ENCODE data around the gene IER3. TPM values are rescaled to one million over a fixed set of nuclear protein-coding genes. Genes with fewer than 3 reads are reported as not detected.
A peak's percentile ranks its signal among the peaks of the same experiment; 100 is the strongest.

Gene IER3
- total and polyA plus RNA-seq, 9 of the 15 experiments (the other 6 are each of a cell fraction or from before 2014, with no cell fraction given), result 1.5 to 30.0 (median 11.5) TPM

GRCh38 chr6:30725713-30726505 lies 18.4 kb downstream of the IER3 start (continued):
- TF ChIP-seq E2F1 (CRISPR knock-in tag; IDR thresholded peaks at IDR 0.05) (no peak), BHLHE40 (IDR thresholded peaks at IDR 0.05; ENCODE audit: low read length) (no peak), TFAM (CRISPR knock-in tag; conservative IDR thresholded peaks at IDR 0.05) (no peak), RBM14 (IDR thresholded peaks at IDR 0.05; ENCODE audit: borderline replicate concordance, insufficient read depth, low read depth, low read length) (no peak), RFX1 (IDR thresholded peaks at IDR 0.05) (no peak), RAD21 (CRISPR knock-in tag; conservative IDR thresholded peaks at IDR 0.05 in 1 of 2, IDR thresholded peaks at IDR 0.05 in 1 of 2) (0 out of 4 replicates have a peak, but pooled peaks of 1 of the 2 experiments have one; percentile 9), SOX6 (IDR thresholded peaks at IDR 0.05) (no peak), HES1 (IDR thresholded peaks at IDR 0.05; ENCODE audit: low read depth) (no peak), HEY1 (CRISPR knock-in tag; IDR thresholded peaks at IDR 0.05; ENCODE audit: borderline replicate concordance) (no peak), ZNF41 (CRISPR knock-in tag; conservative IDR thresholded peaks at IDR 0.05) (no peak), PBX2 (CRISPR knock-in tag; IDR thresholded peaks at IDR 0.05; ENCODE audit: low read depth) (no peak), PBX2 (tag; conservative IDR thresholded peaks at IDR 0.05; ENCODE audit: low read depth) (no peak), ZNF253 (CRISPR knock-in tag; conservative IDR thresholded peaks at IDR 0.05) (no peak), SIN3B (IDR thresholded peaks at IDR 0.05; ENCODE audit: low read depth) (no peak), ZZZ3 (IDR thresholded peaks at IDR 0.05) (no peak), ELF4 (CRISPR knock-in tag; IDR thresholded peaks at IDR 0.05) (peak; percentile 65; the same call in 1 of the 2 replicates), HMG20A (CRISPR knock-in tag; conservative IDR thresholded peaks at IDR 0.05) (no peak), HNRNPL (IDR thresholded peaks at IDR 0.05; ENCODE audit: low read depth, low read length) (no peak), PRMT5 (CRISPR knock-in tag; IDR thresholded peaks at IDR 0.05) (no peak), ZEB2 (IDR thresholded peaks at IDR 0.05) (no peak)
- TF ChIP-seq, protein P1, sequence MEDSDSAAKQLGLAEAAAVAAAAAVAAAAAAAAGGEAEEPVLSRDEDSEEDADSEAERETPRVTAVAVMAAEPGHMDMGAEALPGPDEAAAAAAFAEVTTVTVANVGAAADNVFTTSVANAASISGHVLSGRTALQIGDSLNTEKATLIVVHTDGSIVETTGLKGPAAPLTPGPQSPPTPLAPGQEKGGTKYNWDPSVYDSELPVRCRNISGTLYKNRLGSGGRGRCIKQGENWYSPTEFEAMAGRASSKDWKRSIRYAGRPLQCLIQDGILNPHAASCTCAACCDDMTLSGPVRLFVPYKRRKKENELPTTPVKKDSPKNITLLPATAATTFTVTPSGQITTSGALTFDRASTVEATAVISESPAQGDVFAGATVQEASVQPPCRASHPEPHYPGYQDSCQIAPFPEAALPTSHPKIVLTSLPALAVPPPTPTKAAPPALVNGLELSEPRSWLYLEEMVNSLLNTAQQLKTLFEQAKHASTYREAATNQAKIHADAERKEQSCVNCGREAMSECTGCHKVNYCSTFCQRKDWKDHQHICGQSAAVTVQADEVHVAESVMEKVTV (CRISPR knock-in tag; IDR thresholded peaks at IDR 0.05), result peak; percentile 19; the same call in 1 of the 2 replicates
- TF ChIP-seq, protein P2, sequence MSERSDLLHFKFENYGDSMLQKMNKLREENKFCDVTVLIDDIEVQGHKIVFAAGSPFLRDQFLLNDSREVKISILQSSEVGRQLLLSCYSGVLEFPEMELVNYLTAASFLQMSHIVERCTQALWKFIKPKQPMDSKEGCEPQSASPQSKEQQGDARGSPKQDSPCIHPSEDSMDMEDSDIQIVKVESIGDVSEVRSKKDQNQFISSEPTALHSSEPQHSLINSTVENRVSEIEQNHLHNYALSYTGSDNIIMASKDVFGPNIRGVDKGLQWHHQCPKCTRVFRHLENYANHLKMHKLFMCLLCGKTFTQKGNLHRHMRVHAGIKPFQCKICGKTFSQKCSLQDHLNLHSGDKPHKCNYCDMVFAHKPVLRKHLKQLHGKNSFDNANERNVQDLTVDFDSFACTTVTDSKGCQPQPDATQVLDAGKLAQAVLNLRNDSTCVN (CRISPR knock-in tag; IDR thresholded peaks at IDR 0.05), result peak; percentile 83; the same call in 1 of the 2 replicates
